GM12878 (cell line): ENCODE data around the gene ADARB1.

ENCODE experiments used
- CEBPB ChIP-seq, 2 experiments: fragments of 150-350 bp in 1 of 2; IDR thresholded peaks; 2 replicates each; pipeline ENCODE4 v1.6.1; 2012 to 2014; ENCODE audit warnings: low read depth in 2 of 2, low read length in 2 of 2, borderline replicate concordance in 1 of 2, inconsistent platforms in 1 of 2
- EP300 ChIP-seq, 2 experiments: fragments of 150-350 bp in 1 of 2; IDR thresholded peaks; 2 replicates each; pipeline ENCODE4 v1.6.1; 2011 to 2012; ENCODE audit warnings: low read depth in 2 of 2, low read length in 2 of 2, borderline replicate concordance in 1 of 2, improper control_type of control experiment in 1 of 2, inconsistent platforms in 1 of 2; ENCODE audit not compliant: control insufficient read depth in 1 of 2
- EZH2 ChIP-seq: IDR thresholded peaks from 2 replicates; pipeline ENCODE4 v1.6.1; 2012; ENCODE audit warnings: low read depth, mild to moderate bottlenecking, control low read depth, inconsistent platforms, low read length, borderline replicate concordance; ENCODE audit not compliant: control insufficient read depth
- IKZF1 ChIP-seq: fragments of 450-650 bp; conservative IDR thresholded peaks from 2 replicates; pipeline ENCODE4 v1.6.1; 2017; ENCODE audit warnings: antibody characterized with exemption, mild to moderate bottlenecking
- KDM1A ChIP-seq: fragments of 200-600 bp; sonication (generic); IDR thresholded peaks from 2 replicates; pipeline ENCODE4 v1.6.1; 2016; ENCODE audit warnings: borderline replicate concordance
- MYB ChIP-seq: fragments of 150-350 bp; IDR thresholded peaks from 2 replicates; pipeline ENCODE4 v1.6.1; 2014; ENCODE audit warnings: mild to moderate bottlenecking, low read depth, low read length, borderline replicate concordance
- NBN ChIP-seq: fragments of 450-650 bp; IDR thresholded peaks from 2 replicates; pipeline ENCODE4 v1.6.1; 2016
- PML ChIP-seq: IDR thresholded peaks from 2 replicates; pipeline ENCODE4 v1.6.1; 2012; ENCODE audit warnings: low read length, inconsistent platforms
- POLR2AphosphoS5 ChIP-seq: IDR thresholded peaks from 2 replicates; pipeline ENCODE4 v1.6.1; 2011; ENCODE audit warnings: mild to moderate bottlenecking, low read length, inconsistent platforms
- SREBF1 ChIP-seq: IDR thresholded peaks from 2 replicates; pipeline ENCODE4 v1.6.1; 2012; ENCODE audit warnings: mild to moderate bottlenecking, low read length
- TAF1 ChIP-seq: IDR thresholded peaks from 2 replicates; pipeline ENCODE4 v1.6.1; 2011; ENCODE audit warnings: mild to moderate bottlenecking, low read depth, low read length, borderline replicate concordance
- ZBTB4 ChIP-seq: fragments of 450-650 bp; formaldehyde crosslinking; IDR thresholded peaks from 2 replicates; pipeline ENCODE4 v1.4.0; 2022; ENCODE audit warnings: mild to moderate bottlenecking, moderate library complexity
- TF ChIP-seq, protein P1 (sequence below), 3 experiments: IDR thresholded peaks in 2 of 3; conservative IDR thresholded peaks in 1 of 3; 2 replicates each; pipeline ENCODE4 v1.5.1; 2011; ENCODE audit warnings: low read depth in 3 of 3, low read length in 3 of 3, mild to moderate bottlenecking in 3 of 3, control low read depth in 2 of 3, moderate library complexity in 2 of 3, inconsistent platforms in 1 of 3, mixed read lengths in 1 of 3; ENCODE audit not compliant: control insufficient read depth in 2 of 3, insufficient read depth in 1 of 3; ENCODE audit errors: extremely low read depth in 1 of 3
- TF ChIP-seq, protein P2 (sequence below): IDR thresholded peaks from 2 replicates; pipeline ENCODE4 v1.6.1; 2011; ENCODE audit warnings: mild to moderate bottlenecking, low read depth, low read length, moderate library complexity; ENCODE audit not compliant: insufficient replicate concordance

DNA sequence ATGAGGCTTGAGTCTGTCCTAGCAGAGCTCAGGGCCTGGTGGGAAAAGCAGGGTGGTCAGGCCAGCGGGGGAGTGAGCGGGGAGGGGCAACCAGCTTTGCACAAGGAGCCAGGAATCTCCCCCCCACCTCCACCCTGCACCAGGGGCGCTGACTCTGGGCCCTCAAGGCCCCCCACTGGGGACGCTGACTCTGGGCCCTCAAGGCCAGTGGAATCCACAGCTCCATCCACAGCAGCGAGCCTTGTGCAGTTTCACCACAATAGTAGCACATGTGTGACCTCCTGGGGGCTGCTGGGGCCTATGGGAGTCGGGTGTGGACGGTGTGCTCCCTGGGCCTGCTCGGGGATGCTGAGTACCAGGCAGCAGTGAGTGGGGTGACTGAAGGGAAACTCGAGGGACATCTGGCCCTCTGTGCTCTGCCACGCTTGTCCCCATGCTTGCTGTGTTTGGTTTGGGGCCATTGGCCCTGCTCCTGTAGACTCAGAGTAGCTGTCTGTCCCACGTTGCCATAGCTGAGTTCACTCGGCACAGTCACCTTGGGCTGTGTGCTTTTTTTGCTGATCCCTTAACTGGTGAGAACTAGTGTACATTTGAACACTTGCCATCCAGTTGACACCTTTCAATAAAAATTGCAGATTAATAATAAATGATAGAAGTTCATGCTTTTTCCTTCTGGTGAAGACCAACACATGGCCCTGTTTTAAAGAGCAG, 89.2 kb downstream of the ADARB1 start:
- no peak for TF ChIP-seq PML
- TF ChIP-seq SREBF1, result no peak
- TF ChIP-seq MYB, result no peak
- TF ChIP-seq IKZF1, result no peak
- TF ChIP-seq TAF1, result no peak
- TF ChIP-seq, protein P1, sequence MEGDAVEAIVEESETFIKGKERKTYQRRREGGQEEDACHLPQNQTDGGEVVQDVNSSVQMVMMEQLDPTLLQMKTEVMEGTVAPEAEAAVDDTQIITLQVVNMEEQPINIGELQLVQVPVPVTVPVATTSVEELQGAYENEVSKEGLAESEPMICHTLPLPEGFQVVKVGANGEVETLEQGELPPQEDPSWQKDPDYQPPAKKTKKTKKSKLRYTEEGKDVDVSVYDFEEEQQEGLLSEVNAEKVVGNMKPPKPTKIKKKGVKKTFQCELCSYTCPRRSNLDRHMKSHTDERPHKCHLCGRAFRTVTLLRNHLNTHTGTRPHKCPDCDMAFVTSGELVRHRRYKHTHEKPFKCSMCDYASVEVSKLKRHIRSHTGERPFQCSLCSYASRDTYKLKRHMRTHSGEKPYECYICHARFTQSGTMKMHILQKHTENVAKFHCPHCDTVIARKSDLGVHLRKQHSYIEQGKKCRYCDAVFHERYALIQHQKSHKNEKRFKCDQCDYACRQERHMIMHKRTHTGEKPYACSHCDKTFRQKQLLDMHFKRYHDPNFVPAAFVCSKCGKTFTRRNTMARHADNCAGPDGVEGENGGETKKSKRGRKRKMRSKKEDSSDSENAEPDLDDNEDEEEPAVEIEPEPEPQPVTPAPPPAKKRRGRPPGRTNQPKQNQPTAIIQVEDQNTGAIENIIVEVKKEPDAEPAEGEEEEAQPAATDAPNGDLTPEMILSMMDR (IDR thresholded peaks at IDR 0.05 in 2 of 3, conservative IDR thresholded peaks at IDR 0.05 in 1 of 3; ENCODE audit: control insufficient read depth in 2 of 3, extremely low read depth in 1 of 3, insufficient read depth in 1 of 3, low read depth in 3 of 3, low read length in 3 of 3), result no peak
- no peak for TF ChIP-seq EZH2
- no peak for TF ChIP-seq ZBTB4 (CRISPR knock-in tag)
- TF ChIP-seq EP300 (IDR thresholded peaks at IDR 0.05; ENCODE audit: borderline replicate concordance in 1 of 2, control insufficient read depth in 1 of 2, low read depth in 2 of 2, low read length in 2 of 2), result no peak
- TF ChIP-seq NBN, result no peak
- TF ChIP-seq, protein P2, sequence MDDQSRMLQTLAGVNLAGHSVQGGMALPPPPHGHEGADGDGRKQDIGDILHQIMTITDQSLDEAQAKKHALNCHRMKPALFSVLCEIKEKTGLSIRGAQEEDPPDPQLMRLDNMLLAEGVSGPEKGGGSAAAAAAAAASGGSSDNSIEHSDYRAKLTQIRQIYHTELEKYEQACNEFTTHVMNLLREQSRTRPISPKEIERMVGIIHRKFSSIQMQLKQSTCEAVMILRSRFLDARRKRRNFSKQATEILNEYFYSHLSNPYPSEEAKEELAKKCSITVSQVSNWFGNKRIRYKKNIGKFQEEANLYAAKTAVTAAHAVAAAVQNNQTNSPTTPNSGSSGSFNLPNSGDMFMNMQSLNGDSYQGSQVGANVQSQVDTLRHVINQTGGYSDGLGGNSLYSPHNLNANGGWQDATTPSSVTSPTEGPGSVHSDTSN, result no peak
- no peak for TF ChIP-seq CEBPB (IDR thresholded peaks at IDR 0.05; ENCODE audit: borderline replicate concordance in 1 of 2, low read depth in 2 of 2, low read length in 2 of 2)
- TF ChIP-seq POLR2AphosphoS5, result no peak
- no peak for TF ChIP-seq KDM1A
